ENCODE results near the gene MB.

Gene MB

GRCh38 chr22:35612903-35613302 is 4.2 kb downstream of the MB start:
- no peak for DNase-seq

- DNase-seq: no peak
Observed at GRCh38 chr22:35611891-35612576, 5.1 kb downstream of the MB start.

DNA sequence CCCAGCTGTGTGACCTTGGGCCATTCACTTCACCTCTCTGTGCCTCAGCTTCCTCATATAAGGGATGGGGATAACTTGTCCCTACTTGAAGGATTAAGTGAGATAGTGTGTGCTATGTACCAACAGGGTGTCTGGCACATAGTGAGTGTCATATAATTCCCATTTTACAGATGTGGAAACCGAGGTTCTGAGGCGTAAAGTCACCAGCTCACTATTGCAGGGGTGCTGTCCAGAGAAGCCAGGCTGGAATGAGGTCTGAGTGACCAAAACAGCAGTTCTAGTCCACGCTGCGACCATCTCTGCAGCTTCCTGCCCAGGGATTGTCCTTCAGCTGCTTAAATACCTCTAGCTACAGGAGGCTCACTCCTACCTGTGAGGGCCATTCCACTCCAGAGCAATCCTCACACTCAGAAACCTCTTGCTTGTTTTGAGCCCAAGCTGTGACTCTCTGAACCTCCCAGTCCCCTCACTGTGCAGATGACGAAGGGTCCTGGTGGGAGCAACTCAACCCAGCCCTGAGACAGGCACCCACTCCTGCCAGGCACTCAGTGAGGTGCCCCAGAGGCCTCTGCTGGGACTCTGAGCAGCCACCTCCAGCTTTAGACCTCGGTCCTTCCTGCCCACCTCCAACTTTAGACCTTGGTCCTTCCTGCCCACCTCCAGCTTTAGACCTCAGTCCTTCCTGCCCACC is 5.8 kb downstream of the MB start:
- DNase-seq: no peak

DNA sequence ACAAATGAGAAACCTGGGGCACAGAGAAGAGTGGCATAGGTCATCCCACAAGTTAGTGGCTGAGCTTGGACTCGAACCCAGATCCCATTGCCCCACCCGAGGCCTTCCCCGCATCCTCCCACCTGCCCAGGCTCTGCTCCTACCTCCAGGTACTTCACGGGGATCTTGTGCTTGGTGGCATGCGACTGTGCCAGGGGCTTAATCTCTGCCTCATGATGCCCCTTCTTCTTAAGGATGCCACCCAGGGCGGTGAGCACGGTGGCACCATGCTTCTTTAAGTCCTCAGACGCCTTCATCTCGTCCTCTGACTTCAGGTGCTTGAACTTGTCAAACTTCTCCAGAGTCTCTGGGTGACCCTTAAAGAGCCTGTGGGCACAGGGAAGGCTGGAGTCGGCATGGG is 6.4 kb downstream of the MB start:
- no peak for DNase-seq

DNA sequence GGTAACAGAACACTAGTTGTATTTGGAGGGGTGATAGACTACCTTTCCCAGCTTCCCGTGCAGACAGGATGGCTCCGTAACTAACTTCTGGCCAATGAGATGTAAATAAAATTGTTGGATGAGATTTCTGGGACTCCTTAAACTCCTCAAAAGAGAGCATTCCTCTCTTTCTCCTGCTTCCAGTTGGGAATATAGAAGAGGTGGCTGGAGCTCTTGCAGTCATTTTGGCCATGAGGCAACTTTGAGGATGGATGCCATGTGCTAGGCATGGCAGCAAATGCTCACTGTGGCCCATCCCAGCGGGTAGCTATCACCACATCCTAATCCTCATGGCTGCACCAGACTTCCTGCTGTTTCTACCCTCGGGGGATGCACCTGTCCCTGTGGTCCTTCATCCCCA is 7.4 kb downstream of the MB start:
- DNase-seq: no peak

- no peak for DNase-seq
Observed at GRCh38 chr22:35609261-35609660, 7.9 kb downstream of the MB start.

- DNase-seq: no peak
Observed at GRCh38 chr22:35608088-35608487, 9.0 kb downstream of the MB start.

GRCh38 chr22:35606916-35607315 is 10.2 kb downstream of the MB start:
- no peak for DNase-seq

- no peak for DNase-seq
Observed at GRCh38 chr22:35605851-35606481, 11.2 kb downstream of the MB start.

DNA sequence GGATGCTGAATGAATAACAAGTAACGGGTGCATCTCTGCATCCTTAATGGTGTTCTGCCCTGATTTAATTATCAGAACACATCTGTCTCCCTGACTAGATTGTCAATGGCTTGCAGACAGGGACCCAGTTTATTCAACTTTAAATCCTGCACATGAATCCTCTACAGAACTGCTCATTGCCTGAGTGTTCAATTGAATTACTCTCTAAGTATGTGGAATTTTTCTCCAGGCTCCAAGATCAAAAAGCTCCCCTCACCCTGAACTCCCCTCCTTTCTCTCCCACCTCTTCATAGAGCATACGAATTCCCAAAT is 11.8 kb downstream of the MB start:
- no peak for DNase-seq

GRCh38 chr22:35604621-35605368 is 12.3 kb downstream of the MB start:
- no peak for DNase-seq

DNA sequence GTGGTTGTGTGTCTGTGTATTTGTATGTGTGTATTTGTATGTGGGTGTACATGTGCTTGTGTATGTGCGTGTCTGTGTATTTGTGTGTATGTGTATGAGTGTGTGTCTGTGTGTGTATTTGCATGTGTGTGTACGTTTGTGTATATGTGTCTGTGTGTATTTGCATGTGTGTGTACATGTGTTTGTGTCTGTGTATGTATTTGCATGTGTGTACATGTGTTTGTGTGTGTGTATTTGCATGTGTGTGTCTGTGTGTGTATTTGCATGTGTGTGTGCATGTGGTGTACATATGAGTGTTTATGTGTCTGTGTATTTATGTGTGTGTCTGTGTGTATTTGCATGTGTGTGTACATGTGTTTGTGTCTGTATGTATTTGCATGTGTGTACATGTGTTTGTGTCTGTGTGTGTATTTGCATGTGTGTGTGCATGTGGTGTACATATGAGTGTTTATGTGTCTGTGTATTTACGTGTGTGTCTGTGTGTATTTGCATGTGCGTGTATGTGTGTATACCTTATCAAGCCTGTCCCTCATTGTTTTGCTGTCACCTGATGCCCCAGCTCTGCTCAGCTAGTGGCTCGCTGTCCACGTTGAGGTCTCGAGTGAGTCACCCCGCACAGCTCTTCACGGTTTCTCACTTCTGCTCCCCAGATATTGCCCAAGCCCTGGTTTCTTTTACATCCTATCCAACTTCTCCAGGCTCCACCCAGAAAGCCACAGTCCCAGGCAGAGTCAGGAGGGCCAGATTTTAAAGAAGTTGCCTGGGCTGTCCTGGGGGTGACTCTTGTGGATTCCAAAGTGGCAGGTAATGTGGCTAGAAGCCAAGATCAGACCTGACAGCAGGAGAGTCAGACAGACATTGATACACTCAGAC is 15.2 kb downstream of the MB start:
- DNase-seq: no peak

GRCh38 chr22:35601013-35601580 is 16.0 kb downstream of the MB start:
- DNase-seq: no peak

GRCh38 chr22:35600476-35600875 is 16.7 kb downstream of the MB start:
- no peak for DNase-seq

- no peak for DNase-seq
Observed at GRCh38 chr22:35599364-35599763, 17.8 kb downstream of the MB start.

- DNase-seq: no peak
Observed at GRCh38 chr22:35598396-35598710, 18.8 kb downstream of the MB start.

DNA sequence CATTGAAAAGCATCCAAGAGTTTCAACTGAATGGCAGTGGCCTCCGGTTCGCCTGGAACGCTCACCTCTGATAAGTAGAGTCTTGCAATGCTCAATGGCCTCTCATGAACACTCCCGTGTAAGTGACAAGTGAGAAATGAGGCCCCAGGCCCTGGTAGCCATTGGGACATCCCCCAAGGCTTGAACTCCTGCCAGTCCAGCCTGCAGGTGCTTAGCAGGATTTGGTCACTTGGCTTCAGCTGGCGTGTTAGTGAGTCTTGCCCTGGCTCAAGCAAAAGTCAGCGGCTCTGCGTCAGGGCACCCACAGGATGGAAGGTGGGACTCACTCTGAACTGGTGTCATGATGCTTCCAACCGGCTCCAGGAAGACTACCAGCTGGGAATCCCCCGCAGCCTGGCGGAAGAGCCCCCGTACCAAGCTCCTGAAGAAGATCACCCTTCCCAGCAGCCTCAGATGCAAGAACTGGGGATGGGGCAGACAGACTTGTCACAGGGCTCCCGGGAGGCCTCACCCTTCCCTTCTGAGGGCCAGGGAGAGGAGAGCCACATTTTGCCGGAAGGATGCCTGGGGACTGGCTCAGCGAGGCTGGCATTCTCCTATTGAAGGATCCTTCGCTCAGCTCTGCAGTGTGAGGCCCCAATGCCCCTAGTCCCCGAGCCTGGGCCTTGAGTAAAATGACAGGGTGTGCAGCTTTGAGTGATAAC is 19.3 kb downstream of the MB start:
- no peak for DNase-seq

GRCh38 chr22:35596821-35597220 is 20.3 kb downstream of the MB start:
- DNase-seq: no peak

DNA sequence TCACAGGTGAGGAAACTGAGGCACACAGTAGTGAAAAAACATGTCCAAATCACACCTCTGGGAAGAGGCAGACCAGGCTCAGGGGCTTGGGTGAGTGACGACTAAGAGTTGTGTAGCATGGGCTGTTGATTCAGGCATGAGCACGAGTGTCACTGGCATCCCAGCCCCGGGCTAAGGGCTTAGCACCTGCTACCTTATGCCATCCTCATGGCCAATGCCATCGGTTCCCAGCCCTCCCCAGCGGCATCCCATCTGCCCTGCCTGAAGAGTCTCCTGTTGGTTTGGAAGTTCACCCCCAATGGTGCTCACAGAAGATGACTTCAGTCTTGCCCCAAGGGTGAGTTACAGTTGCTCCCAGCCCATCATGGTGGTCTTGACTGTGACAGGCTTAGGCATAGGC is 22.4 kb downstream of the MB start:
- no peak for DNase-seq

DNA sequence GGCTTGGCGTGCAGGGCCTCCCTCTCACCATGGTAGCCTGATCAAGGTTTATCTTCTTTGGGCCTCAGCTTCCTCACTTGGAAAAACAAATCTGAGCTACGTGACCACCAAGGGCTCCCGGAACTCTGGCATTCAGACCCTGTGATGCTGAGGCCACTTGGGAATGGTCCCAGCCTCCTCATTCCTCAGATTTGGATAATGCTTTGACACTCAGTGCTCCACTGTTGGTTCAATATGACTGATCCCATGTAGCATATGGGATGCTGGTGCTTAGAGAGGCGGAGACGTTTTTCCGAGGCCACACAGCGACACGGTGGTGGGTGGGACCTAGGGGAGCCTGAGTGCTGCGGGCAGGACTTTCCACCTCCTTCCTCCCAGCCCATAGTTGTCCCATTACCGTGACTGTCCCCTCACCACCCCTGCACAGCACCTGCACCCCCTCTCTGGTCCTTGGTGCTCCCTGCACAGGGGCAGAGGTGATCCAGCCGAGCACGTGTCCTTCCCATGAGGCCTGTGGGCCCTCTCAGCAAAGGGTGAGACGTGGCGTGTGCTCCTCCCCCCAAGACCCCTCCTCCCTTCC is 23.1 kb downstream of the MB start:
- no peak for DNase-seq

DNA sequence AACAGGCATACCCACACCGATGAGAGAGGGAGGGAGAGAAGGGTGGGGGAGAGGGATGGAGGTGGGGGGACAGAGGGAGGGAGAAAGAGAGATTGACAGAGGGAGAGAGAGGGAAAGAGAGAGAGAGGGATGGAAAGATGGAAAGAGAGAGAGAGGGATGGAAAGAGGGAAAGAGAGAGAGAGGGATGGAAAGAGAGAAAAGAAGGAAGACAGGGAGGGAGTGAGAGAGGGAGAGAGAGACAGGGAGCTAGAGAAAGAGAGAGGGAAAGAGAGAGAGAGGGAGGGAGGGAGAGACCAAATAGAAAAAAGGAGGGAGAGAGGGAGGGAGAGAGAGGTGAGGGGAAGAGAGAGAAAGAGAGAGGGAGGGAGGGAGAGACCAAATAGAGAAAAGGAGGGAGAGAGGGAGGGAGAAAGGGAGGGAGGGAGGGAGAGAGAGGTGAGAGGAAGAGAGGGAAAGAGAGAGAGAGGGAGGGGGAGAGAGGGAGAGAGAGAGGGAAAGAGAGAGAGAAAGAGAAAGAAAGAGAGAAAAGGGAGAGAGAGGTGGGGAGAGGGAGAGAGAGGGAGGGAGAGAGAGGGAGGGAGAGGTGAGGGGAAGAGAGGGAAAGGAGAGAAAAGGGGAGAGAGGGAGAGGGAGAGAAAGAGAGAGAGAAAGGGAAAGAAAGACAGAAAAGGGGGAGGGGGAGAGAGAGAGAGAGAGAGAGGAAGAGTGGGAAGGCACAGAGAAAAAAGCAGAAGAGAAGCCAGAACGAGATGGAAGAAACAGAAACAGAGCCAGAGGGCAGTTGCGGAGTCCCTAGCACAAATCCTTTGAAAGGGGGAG is 23.8 kb downstream of the MB start:
- DNase-seq: no peak
